Measurements from ENCODE around the gene TRIM43B.
"Not testable (repeated sequence)": the region's sequence is repeated elsewhere in the genome, so short reads cannot be mapped to it uniquely, and the experiment has no call there.

DNA sequence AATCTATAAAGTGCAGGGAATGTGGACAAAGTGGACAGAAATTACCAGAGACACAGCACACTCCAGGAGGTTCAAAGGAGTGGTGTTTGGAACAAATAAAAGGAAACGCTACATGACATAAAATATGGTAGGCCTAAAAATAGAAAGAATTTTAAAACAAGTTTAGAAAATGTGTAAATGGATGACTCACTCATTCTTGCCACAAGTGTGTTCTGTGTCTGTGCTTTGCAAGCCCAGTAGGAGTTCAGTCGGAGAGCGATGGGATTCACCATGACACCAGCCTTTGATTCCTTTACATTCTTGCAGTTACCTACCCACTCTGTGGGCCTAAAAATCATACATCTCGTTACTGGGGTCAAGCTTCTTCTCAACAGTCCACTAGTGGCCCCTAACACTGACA, 51.2 kb downstream of the TRIM43B start:
- TF ChIP-seq, protein P1, sequence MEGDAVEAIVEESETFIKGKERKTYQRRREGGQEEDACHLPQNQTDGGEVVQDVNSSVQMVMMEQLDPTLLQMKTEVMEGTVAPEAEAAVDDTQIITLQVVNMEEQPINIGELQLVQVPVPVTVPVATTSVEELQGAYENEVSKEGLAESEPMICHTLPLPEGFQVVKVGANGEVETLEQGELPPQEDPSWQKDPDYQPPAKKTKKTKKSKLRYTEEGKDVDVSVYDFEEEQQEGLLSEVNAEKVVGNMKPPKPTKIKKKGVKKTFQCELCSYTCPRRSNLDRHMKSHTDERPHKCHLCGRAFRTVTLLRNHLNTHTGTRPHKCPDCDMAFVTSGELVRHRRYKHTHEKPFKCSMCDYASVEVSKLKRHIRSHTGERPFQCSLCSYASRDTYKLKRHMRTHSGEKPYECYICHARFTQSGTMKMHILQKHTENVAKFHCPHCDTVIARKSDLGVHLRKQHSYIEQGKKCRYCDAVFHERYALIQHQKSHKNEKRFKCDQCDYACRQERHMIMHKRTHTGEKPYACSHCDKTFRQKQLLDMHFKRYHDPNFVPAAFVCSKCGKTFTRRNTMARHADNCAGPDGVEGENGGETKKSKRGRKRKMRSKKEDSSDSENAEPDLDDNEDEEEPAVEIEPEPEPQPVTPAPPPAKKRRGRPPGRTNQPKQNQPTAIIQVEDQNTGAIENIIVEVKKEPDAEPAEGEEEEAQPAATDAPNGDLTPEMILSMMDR (IDR thresholded peaks at IDR 0.05; ENCODE audit: low read depth, low read length, missing input control): not testable (repeated sequence)
- TF ChIP-seq SP1 (IDR thresholded peaks at IDR 0.05): not testable (repeated sequence)
- TF ChIP-seq, protein P2, sequence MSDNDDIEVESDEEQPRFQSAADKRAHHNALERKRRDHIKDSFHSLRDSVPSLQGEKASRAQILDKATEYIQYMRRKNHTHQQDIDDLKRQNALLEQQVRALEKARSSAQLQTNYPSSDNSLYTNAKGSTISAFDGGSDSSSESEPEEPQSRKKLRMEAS (IDR thresholded peaks at IDR 0.05): not testable (repeated sequence)

All from liver (tissue), 3 donors.